Sigmoid colon (tissue), 4 donors: ENCODE measurements around the gene SIN3A.

Source experiments
- CTCF ChIP-seq, 4 experiments: fragments of 450-650 bp in 3 of 4; fragments of 200-600 bp in 1 of 4; IDR thresholded peaks; one replicate each; pipeline ENCODE4 v1.5.1; 2016 to 2019; ENCODE audit warnings: antibody characterized with exemption in 4 of 4, mild to moderate bottlenecking in 3 of 4, moderate library complexity in 2 of 4
- POLR2AphosphoS5 ChIP-seq, 4 donors: sonication (generic); formaldehyde crosslinking; IDR thresholded peaks; one replicate each; pipeline ENCODE4 v1.6.1; 2017; ENCODE audit warnings: antibody characterized with exemption in 4 of 4

GRCh38 chr15:75342221-75342620 is 109.3 kb downstream of the SIN3A start:
- TF ChIP-seq CTCF (IDR thresholded peaks at IDR 0.05) (no peak), POLR2AphosphoS5 (IDR thresholded peaks at IDR 0.05) (no peak)
